ENCODE results near the gene PLTP.
"Not testable (repeated sequence)": the region's sequence is repeated elsewhere in the genome, so short reads cannot be mapped to it uniquely, and the experiment has no call there.

PLTP gene

GRCh38 chr20:45896641-45897161 lies 15.3 kb downstream of the PLTP start:
- DNase-seq: no peak

GRCh38 chr20:45894797-45895196 lies 17.2 kb downstream of the PLTP start:
- no peak for DNase-seq

DNA sequence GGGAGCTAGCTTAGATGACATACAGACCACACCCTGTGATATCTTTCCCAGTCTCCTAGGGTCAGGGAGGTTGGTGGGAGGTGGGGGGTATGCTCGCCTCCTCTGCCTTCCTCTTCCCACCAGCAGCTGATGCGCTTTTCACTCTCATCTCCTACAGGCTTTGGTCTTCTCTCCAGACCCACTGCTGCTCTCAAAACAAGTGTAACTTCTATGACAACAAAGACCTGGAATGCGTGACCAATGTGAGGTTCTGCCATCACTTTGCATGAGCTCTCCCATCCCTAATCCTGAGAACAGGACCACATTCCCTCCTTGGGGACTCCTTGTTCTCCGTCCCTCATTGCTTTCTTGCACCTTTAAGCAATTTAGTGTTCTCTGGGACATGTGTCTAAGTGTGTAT lies 18.1 kb downstream of the PLTP start:
- DNase-seq: no peak

- DNase-seq: no peak
Measured at GRCh38 chr20:45892828-45893500, 19.0 kb downstream of the PLTP start.

DNA sequence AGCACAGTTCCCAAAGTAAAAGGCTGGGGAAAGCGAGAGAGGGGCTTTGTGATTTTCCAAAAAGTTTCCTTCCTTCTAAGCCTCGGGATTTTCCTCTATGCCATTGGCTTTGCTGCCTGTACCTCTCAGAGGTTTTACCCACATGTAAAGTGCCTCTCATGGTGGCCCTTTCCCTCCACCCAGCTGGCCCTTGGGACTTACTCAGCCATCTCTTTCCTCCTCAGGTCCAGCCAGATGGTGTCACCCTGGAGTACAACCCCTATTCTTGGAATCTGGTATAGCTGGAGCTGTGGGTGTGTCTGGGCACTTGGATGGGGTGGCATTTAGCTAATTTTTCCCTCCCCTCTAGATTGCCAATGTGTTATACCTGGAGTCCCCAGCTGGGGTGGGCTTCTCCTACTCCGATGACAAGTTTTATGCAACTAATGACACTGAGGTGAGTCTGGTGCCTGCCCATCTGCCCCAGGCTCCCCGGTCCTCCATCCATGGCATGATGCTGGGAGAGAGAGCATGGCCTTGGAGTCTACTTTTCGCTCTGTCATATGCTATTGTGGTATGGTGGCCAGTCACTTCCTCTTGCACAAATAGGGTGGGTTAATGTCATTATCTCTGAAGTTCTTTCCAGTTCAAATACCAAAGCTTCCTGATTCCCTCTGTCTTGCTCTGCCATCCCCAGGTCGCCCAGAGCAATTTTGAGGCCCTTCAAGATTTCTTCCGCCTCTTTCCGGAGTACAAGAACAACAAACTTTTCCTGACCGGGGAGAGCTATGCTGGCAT lies 19.7 kb downstream of the PLTP start:
- DNase-seq: no peak

DNA sequence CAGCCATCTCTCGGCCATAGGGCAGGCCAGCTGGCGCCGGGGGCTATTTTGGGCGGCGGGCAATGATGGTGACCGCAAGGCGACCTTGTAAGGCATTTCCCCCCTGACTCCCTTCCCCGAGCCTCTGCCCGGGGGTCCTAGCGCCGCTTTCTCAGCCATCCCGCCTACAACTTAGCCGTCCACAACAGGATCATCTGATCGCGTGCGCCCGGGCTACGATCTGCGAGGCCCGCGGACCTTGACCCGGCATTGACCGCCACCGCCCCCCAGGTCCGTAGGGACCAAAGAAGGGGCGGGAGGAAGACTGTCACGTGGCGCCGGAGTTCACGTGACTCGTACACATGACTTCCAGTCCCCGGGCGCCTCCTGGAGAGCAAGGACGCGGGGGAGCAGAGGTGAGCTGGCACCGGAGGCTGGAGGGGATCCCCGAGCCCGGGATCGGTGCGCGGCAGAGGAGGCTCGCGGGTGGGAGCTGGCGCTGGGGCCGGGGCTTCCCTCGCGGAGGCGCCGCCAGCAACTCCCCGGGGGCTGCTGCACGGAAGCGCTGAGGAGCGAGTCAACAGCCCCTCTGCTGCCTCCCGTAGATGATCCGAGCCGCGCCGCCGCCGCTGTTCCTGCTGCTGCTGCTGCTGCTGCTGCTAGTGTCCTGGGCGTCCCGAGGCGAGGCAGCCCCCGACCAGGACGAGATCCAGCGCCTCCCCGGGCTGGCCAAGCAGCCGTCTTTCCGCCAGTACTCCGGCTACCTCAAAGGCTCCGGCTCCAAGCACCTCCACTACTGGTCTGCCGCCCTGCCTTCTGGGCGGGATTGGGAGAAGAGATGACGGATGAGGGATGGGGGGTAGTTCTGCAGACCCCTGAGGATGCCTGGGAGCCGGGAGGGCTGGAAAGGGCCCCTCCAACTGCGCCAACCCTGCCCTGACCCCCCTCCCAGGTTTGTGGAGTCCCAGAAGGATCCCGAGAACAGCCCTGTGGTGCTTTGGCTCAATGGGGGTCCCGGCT lies 20.7 kb downstream of the PLTP start, which contains the start of the genes CTSA and NEURL2:
Gene CTSA (plus strand): TSS at position 351 of the 999 bp plus-strand sequence. CDS start 234 bp downstream, at position 585.
Gene NEURL2 (minus strand): TSS at position 224 of the 999 bp plus-strand sequence. CDS start 217 bp downstream, at position 7.
- no peak for DNase-seq

DNA sequence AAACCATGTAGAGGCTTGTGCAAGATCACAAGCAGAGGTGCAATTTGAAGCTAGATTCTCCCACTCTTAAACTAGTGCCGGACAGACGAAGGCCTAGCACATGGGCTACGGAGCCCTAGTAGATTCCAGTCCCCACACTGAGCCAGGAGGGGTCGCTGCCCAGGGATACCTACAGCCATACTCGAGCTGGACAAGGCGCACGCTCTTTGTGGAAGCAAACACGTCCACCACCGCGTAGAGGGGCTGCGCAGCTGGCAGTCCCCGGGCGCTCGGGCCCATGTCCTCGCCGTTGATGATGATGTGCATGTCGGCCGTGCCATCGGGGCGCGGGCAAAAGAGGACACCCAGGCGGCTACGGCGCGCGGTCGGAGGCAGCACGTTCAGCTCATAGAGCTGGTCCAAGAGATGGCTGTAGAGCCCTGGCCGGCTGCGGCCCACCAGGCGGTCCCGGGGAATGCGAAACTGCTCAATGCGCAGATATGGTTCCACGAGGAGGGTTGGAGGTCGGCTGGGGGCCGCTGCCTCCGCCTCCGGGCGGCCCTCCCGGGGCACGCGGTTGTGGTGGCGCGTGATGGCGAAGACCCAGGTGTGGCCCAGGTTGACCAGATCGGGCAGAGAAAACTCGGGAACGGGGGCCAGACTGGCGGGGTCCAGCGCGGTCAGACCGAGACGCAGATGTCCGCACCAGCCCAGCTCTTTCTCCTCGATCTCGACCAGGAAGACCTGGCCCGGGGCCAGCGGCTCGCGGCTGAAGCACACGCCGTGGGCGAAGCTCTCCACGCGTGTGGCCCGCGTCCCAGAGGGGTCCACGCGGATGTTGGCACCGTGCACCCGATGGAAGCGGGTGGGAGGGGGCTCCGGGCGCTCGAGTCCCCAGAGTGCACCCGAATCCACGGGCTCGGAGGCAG lies 21.6 kb downstream of the PLTP start:
- no peak for DNase-seq

DNA sequence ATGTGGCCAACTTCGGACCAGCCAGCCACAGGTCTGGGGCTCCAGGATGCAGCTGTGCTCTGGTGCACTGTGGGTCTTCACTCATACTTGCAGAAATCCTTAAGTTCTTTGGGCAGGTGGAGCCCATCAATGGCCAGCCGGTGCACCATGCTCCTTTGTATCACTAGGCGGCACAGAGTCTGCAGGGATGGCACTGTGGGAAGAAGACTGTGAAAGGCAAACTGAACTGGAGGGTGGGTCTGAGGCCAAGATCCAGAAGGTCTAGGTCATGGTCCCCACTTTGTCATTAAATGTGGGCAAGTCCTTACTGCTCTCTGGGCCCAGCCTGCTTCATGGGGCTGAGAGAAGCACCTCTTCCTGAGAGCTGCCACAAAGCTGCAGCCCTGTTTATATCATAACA lies 23.3 kb downstream of the PLTP start:
- DNase-seq: no peak

DNA sequence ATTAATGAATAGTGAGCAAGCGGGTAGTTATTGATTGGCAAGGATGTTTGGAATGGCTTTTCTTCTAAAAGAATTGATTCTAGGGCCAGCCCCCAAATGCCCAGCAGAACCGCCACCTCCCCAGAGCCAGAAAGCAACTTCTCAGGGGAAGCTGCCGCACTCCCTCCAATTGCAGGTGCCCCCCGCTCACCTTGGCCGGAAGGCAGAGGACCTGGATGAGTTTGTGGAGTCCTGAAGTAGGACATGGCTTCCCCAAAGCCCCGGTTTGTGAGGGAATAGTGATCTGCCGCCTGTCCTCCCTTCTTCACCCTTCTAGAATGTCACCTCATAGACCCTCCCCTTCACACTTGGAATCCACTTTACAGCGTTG lies 24.6 kb downstream of the PLTP start, which contains the start of gene SPATA25:
Gene SPATA25 (minus strand): TSS at position 277 of the 370 bp plus-strand sequence. CDS start 32 bp downstream, at position 245.
- no peak for DNase-seq

GRCh38 chr20:45886590-45887345 lies 25.2 kb downstream of the PLTP start:
- DNase-seq: no peak

DNA sequence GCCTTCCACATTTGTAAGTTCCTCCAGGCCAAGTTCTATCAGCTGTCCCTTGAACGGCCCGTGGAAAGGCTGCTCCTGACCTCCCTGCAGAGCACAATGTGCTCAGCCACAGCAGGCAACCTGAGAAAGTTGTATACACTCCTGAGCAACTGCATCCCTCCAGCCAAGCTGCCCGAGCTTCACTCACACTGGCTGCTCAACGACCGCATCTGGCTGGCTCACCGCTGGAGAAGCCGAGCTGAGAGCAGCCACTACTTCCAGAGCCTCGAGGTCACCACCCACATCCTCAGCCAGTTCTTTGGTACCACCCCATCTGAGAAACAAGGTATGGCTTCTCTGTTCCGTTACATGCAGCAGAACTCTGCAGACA lies 28.9 kb downstream of the PLTP start:
- DNase-seq: no peak

- no peak for DNase-seq
Measured at GRCh38 chr20:45882469-45883099, 29.4 kb downstream of the PLTP start.

DNA sequence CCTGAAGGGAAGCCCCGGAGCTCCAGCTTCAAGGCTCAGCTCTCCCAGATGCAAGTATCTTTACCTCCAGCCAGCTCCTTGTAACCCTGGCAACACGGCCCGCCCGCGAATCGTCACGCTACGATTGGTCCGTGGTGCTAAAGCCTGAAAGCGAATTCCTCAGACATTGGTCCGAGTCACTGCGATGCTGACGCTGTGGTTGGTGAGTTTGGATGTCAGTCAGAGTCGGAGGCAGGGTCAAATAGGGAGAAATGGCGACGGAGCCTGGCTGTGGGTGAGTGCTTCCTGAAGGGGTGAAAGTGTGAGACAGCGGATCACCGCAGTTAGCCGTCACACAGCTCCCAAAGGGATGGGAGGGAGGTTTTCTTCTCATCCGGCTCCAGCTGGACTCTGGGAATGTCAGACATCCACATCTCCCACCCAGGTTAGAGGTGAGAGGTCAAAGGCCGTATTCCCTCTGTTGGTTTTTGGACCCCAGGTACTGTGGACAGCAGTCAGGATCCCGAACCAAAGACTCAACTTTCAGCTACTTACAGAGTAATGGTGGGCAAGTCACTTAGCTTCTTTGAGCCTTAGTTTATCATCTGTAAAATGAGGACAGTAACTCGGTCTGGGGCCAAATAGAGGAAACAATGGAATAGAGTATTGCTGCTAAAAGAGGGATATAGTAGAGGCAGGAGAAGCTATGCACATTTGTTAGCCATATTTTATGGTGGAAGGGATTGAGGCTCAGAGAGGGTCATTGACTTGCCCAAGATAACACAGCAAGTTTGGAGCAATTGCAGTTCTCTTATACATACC lies 30.8 kb downstream of the PLTP start, which contains the start of gene ZSWIM1:
Gene ZSWIM1 (plus strand): TSS at position 240 of the 801 bp plus-strand sequence. CDS start 1,366 bp downstream, outside the sequence.
- DNase-seq: peak; percentile 89

GRCh38 chr20:45878076-45878761 lies 33.7 kb downstream of the PLTP start:
- DNase-seq: no peak

DNA sequence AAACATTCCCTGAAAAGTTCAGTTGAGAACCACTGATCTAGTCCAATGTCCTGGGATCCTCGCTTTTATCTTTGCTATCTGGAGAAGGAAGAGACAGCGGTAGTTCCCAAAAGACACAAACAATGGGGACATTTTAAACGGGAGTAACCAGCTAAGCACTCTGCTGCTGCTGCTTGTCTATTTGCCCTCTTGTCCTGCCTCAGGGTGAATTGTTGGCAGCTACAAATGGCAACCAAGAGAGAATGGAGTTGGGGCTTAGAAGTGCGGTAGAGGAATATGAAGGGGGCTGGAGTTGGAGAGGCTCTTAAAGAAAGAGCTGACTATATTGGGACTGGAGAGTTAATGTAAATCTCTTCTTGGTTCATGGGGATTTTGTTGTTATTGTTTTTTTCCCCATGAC lies 37.4 kb downstream of the PLTP start:
- no peak for DNase-seq

DNA sequence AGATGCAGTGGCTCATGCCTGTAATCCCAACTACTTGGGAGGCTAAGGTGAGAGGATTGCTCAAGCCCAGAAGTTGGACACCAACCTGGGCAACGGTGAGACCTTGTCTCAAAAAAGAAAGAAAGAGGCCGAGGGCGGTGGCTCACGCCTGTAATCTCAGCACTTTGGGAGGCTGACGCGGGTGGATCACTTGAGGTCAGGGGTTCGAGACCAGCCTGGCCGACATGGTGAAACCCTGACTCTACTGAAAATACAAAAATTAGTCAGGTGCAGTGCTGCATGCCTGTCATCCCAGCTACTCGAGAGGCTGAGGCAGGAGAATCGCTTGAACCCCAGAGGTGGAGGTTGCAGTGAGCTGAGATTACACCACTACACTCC lies 37.9 kb downstream of the PLTP start:
- DNase-seq: not testable (repeated sequence)

DNA sequence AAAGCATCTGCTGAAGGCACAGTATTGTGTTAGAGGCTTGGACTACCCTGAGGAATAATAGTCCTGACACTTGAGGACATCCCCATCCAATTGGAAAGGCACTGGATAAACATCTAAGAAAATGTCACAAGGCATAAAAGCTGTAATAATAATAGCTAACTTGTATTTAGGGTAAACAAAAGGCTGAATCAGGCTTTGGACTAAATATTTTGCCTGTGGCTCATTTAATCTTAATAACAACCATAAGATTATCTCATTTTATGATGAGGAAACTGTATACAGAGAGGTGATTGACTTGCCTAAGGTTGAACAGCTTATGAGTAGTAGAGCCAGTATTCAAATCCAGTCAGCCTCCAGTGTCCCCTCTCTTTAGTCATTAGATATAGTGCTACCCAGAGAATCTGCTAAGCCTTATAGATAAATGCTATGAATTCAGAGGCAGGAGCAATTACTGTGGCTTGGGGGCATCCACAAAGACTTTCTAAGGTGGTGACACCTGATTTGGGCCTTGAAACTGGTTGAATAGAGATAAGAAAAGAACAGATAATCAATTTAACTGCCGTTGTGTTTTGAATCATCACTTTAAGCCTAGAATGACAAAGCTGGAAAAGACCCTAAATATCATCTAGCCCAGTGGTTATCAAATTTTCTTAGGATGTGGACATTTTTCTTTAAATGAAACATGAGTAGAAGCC lies 38.4 kb downstream of the PLTP start:
- DNase-seq: no peak

DNA sequence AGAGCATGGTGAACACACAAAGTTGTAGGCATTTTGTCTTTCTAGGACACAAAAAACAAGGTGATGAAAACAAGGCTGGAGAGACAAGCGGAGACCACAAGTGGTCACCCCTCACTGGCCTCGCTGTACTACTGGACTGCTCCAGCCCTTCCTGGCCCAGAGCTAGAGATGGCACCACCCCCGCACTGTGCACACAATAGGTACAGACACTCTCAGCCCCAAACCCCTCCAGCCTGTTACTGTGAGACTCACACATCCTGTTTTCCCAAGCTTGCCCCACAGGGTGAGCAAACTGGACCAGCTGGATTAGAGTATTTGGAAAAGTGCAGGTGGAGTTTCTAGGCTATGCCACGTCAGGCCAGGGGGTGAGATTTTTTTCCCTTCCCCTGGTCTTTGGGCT lies 39.3 kb downstream of the PLTP start:
- no peak for DNase-seq

Measured in SIG-M5 (cell line).